Kidney (tissue), 14 donors: ENCODE data around the gene TRIP11. TPM values are rescaled to one million over a fixed set of nuclear protein-coding genes. Genes with fewer than 3 reads are reported as not detected.

Source experiments
- DNase-seq, 5 donors: peaks; one replicate each; pipeline ENCODE4 v3.0.0-alpha.2; 2013 to 2020
- FAIRE-seq: peaks from 2 replicates; lab custom pipeline; 2012; peaks lifted over from hg19 to GRCh38; lab: Jason Lieb, UNC
- H3K27ac ChIP-seq, 2 donors: one replicate each; pipeline ENCODE4 v1.7.0; 2013; ENCODE audit warnings: low read depth in 2 of 2, low read length in 2 of 2, inconsistent platforms in 1 of 2
- H3K27me3 ChIP-seq: one replicate; pipeline ENCODE4 v1.7.1; 2013; ENCODE audit warnings: low read length, inconsistent platforms; ENCODE audit not compliant: control insufficient read depth, insufficient read depth
- H3K36me3 ChIP-seq, 3 donors: one replicate each; pipeline versions ENCODE4 v1.7.0 to v1.7.1; 2013; ENCODE audit warnings: low read length in 3 of 3, control low read depth in 1 of 3, inconsistent platforms in 1 of 3; ENCODE audit not compliant: insufficient read depth in 3 of 3, control insufficient read depth in 2 of 3
- H3K4me1 ChIP-seq, 3 donors: one replicate each; pipeline versions ENCODE4 v1.7.0 to v1.7.1; 2013; ENCODE audit warnings: low read length in 3 of 3, inconsistent platforms in 1 of 3, low read depth in 1 of 3; ENCODE audit not compliant: control insufficient read depth in 2 of 3, insufficient read depth in 2 of 3
- H3K4me3 ChIP-seq, 3 donors: one replicate each; pipeline versions ENCODE4 v1.7.0 to v1.8.1; 2013; ENCODE audit warnings: low read length in 3 of 3, control low read depth in 1 of 3, inconsistent platforms in 1 of 3
- H3K9ac ChIP-seq, 3 donors: one replicate each; pipeline versions ENCODE4 v1.7.0 to v1.7.1; 2013; ENCODE audit warnings: low read length in 3 of 3, control low read depth in 1 of 3, inconsistent platforms in 1 of 3
- H3K9me3 ChIP-seq, 3 donors: one replicate each; pipeline versions ENCODE4 v1.7.0 to v1.7.1; 2013; ENCODE audit warnings: low read length in 3 of 3, control low read depth in 1 of 3, inconsistent platforms in 1 of 3; ENCODE audit not compliant: control insufficient read depth in 2 of 3, insufficient read depth in 1 of 3
- CTCF ChIP-seq: IDR thresholded peaks from 3 replicates; pipeline ENCODE4 v1.5.1; 2012; ENCODE audit warnings: mild to moderate bottlenecking, moderate library complexity, borderline replicate concordance; ENCODE audit not compliant: insufficient read depth; ENCODE audit errors: extremely low read depth
- intact Hi-C: fragments of 100-400 bp; cut with DNase I; formaldehyde crosslinking; loops from one replicate; pipeline ENCODE4 v1.11.1; 2022
- polyA plus RNA-seq: library from polyadenylated mRNA; stranded (reverse); fragments of 350-450 nt; fragmentation: Illumina TruSeq; extraction: RNeasy Lipid Tissue Mini Kit (QIAGEN cat#74804); gene quantifications from one replicate; pipeline ENCODE4 v1.2.3, GENCODE V29; 2014; ENCODE audit warnings: low read depth, low replicate concordance; ENCODE audit not compliant: insufficient read depth
- total RNA-seq: library from RNA; stranded (reverse); fragmentation: NEBNext Ultra II Directional; extraction: Animal tissue kit (Norgen Biotek cat#: 25700); gene quantifications from one replicate; pipeline ENCODE4 v1.2.1, GENCODE V29; 2021
- donor health status: control.
- donor health status: control.
- donor health status: control.
- donor health status: control.
- donor health status: control.
- donor health status: DM: yes; HTN: yes; CAD: no.
- donor health status: Normal renal cell carcinoma (clear cell type).

TRIP11 gene
- total and polyA plus RNA-seq, 2 donors from 2014 or later, result 6.2 to 71.5 TPM

- TF ChIP-seq CTCF, result no peak
- DNase-seq, result no peak
- H3K27ac ChIP-seq, result no peak overlapping the region
- no peaks in the 10 kb centered on the region for H3K36me3 ChIP-seq
- FAIRE-seq, result no peak
- H3K9me3 ChIP-seq, result no peaks in the 10 kb centered on the region
- H3K9ac ChIP-seq, result no peak overlapping the region
- peak overlapping the region in 1 of 3 donors; percentile 42 for H3K4me3 ChIP-seq
- H3K4me1 ChIP-seq, result peaks cover 0 to 3% (median 2%) of the 10 kb centered on the region in 3 donors
- intact Hi-C loops, result no loop called here
- H3K27me3 ChIP-seq, result no peaks in the 10 kb centered on the region
These were observed 96.9 kb downstream of the TRIP11 start for GRCh38 chr14:91942946-91943345.

- intact Hi-C loops, result no loop called here
- no peaks in the 10 kb centered on the region for H3K9me3 ChIP-seq
- TF ChIP-seq CTCF, result no peak
- no peaks in the 10 kb centered on the region for H3K27me3 ChIP-seq
- H3K36me3 ChIP-seq, result peaks cover 0 to 3% (median 0%) of the 10 kb centered on the region in 3 donors
- no peak overlapping the region for H3K4me3 ChIP-seq
- no peak overlapping the region for H3K9ac ChIP-seq
- no peak overlapping the region for H3K27ac ChIP-seq
- FAIRE-seq, result no peak
- H3K4me1 ChIP-seq, result peaks cover 0 to 3% (median 2%) of the 10 kb centered on the region in 3 donors
- no peak for DNase-seq
These were observed 97.7 kb downstream of the TRIP11 start for GRCh38 chr14:91942128-91942527.

- H3K9me3 ChIP-seq, result no peaks in the 10 kb centered on the region
- H3K4me1 ChIP-seq, result peaks cover 0 to 5% (median 2%) of the 10 kb centered on the region in 3 donors
- FAIRE-seq (no peak), DNase-seq (no peak)
- no peak for TF ChIP-seq CTCF
- no peak overlapping the region for H3K27ac ChIP-seq
- intact Hi-C loops, result no loop called here
- no peak overlapping the region for H3K9ac ChIP-seq
- H3K4me3 ChIP-seq, result no peak overlapping the region
- no peaks in the 10 kb centered on the region for H3K27me3 ChIP-seq
- H3K36me3 ChIP-seq, result peaks cover 0 to 10% (median 0%) of the 10 kb centered on the region in 3 donors
These were observed 99.7 kb downstream of the TRIP11 start for GRCh38 chr14:91940209-91940608.

- peaks cover 0 to 8% (median 5%) of the 10 kb centered on the region in 3 donors for H3K4me1 ChIP-seq
- no peak overlapping the region for H3K4me3 ChIP-seq
- intact Hi-C loops, result no loop called here
- no peak overlapping the region for H3K9ac ChIP-seq
- no peak for TF ChIP-seq CTCF
- H3K27ac ChIP-seq, result peak overlapping the region; percentile 43 to 77
- H3K27me3 ChIP-seq, result no peaks in the 10 kb centered on the region
- DNase-seq (no peak), FAIRE-seq (no peak)
- peaks cover 0 to 10% (median 0%) of the 10 kb centered on the region in 3 donors for H3K36me3 ChIP-seq
- no peaks in the 10 kb centered on the region for H3K9me3 ChIP-seq
These were observed 104.3 kb downstream of the TRIP11 start for GRCh38 chr14:91935586-91935985.
